ENCODE data around the gene CCDC57. TPM values are rescaled to one million over a fixed set of nuclear protein-coding genes. Genes with fewer than 3 reads are reported as not detected.

The CCDC57 gene
- total RNA-seq, 1 donor: 21.0 TPM

DNA sequence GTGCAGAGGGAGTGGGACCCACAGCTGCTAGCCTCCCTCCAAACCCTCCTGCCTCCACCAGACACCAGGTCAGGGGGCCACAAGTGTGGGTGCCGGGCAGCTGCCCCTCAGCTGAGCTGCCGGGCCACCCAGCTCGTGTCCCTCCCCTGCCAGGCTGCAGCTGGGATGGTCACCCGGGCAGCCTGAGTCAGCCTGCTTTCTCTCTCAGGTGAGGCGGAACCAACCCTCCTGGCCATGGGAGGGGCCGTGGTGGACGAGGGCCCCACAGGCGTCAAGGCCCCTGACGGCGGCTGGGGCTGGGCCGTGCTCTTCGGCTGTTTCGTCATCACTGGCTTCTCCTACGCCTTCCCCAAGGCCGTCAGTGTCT, 23.1 kb upstream of the CCDC57 start:
- Histone ChIP-seq H3K79me2 (ENCODE audit: insufficient read depth, low read length) (peaks cover 96% of the 10 kb centered on the region), H3K4me3 (ENCODE audit: insufficient read depth, low read length) (no peak overlapping the region), H3K27me3 (ENCODE audit: insufficient read depth, low read length) (no peaks in the 10 kb centered on the region), H4K20me1 (ENCODE audit: insufficient read depth, low read length) (peaks cover 92% of the 10 kb centered on the region), H3K27ac (ENCODE audit: low read depth, low read length) (no peak overlapping the region), H3K4me1 (ENCODE audit: insufficient read depth, low read length) (peaks cover 16% of the 10 kb centered on the region), H3K9me3 (ENCODE audit: low read depth, low read length) (no peaks in the 10 kb centered on the region), H3K4me2 (ENCODE audit: insufficient read depth, low read length) (no peak overlapping the region), H3K36me3 (ENCODE audit: insufficient read depth, low read length) (peaks cover 50% of the 10 kb centered on the region), H2AFZ (ENCODE audit: low read length) (no peak overlapping the region)
- no peak for DNase-seq (ENCODE audit: insufficient read length, low spot score, missing footprints)
- TF ChIP-seq, protein P1, sequence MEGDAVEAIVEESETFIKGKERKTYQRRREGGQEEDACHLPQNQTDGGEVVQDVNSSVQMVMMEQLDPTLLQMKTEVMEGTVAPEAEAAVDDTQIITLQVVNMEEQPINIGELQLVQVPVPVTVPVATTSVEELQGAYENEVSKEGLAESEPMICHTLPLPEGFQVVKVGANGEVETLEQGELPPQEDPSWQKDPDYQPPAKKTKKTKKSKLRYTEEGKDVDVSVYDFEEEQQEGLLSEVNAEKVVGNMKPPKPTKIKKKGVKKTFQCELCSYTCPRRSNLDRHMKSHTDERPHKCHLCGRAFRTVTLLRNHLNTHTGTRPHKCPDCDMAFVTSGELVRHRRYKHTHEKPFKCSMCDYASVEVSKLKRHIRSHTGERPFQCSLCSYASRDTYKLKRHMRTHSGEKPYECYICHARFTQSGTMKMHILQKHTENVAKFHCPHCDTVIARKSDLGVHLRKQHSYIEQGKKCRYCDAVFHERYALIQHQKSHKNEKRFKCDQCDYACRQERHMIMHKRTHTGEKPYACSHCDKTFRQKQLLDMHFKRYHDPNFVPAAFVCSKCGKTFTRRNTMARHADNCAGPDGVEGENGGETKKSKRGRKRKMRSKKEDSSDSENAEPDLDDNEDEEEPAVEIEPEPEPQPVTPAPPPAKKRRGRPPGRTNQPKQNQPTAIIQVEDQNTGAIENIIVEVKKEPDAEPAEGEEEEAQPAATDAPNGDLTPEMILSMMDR (IDR thresholded peaks at IDR 0.05; ENCODE audit: extremely low read depth, low read depth, low read length): no peak

- Histone ChIP-seq H3K9me3 (ENCODE audit: low read depth, low read length) (no peaks in the 10 kb centered on the region), H3K4me3 (ENCODE audit: insufficient read depth, low read length) (no peak overlapping the region), H3K27ac (ENCODE audit: low read depth, low read length) (no peak overlapping the region), H3K36me3 (ENCODE audit: insufficient read depth, low read length) (peaks cover 45% of the 10 kb centered on the region), H3K4me2 (ENCODE audit: insufficient read depth, low read length) (no peak overlapping the region), H3K79me2 (ENCODE audit: insufficient read depth, low read length) (peaks cover 96% of the 10 kb centered on the region), H3K27me3 (ENCODE audit: insufficient read depth, low read length) (no peaks in the 10 kb centered on the region), H3K4me1 (ENCODE audit: insufficient read depth, low read length) (peaks cover 11% of the 10 kb centered on the region), H4K20me1 (ENCODE audit: insufficient read depth, low read length) (peaks cover 92% of the 10 kb centered on the region), H2AFZ (ENCODE audit: low read length) (no peak overlapping the region)
- TF ChIP-seq, protein P1 (IDR thresholded peaks at IDR 0.05; ENCODE audit: extremely low read depth, low read depth, low read length): no peak
- no peak for DNase-seq (ENCODE audit: insufficient read length, low spot score, missing footprints)
Measured at GRCh38 chr17:82235056-82235774, 22.6 kb upstream of the CCDC57 start.

GRCh38 chr17:82234211-82235055, 21.8 kb upstream of the CCDC57 start:
- Histone ChIP-seq H4K20me1 (ENCODE audit: insufficient read depth, low read length) (peaks cover 92% of the 10 kb centered on the region), H3K4me2 (ENCODE audit: insufficient read depth, low read length) (no peak overlapping the region), H3K79me2 (ENCODE audit: insufficient read depth, low read length) (peaks cover 96% of the 10 kb centered on the region), H3K27ac (ENCODE audit: low read depth, low read length) (no peak overlapping the region), H2AFZ (ENCODE audit: low read length) (no peak overlapping the region), H3K36me3 (ENCODE audit: insufficient read depth, low read length) (peaks cover 43% of the 10 kb centered on the region), H3K4me3 (ENCODE audit: insufficient read depth, low read length) (no peak overlapping the region), H3K4me1 (ENCODE audit: insufficient read depth, low read length) (peaks cover 11% of the 10 kb centered on the region), H3K27me3 (ENCODE audit: insufficient read depth, low read length) (no peaks in the 10 kb centered on the region), H3K9me3 (ENCODE audit: low read depth, low read length) (no peaks in the 10 kb centered on the region)
- TF ChIP-seq, protein P1 (IDR thresholded peaks at IDR 0.05; ENCODE audit: extremely low read depth, low read depth, low read length): no peak
- no peak for DNase-seq (ENCODE audit: insufficient read length, low spot score, missing footprints)

Data from osteoblast (primary cell).